Endothelial cell of umbilical vein (primary cell): ENCODE results near the gene RAC2. TPM values are rescaled to one million over a fixed set of nuclear protein-coding genes. Genes with fewer than 3 reads are reported as not detected.
A peak's percentile ranks its signal among the peaks of the same experiment; 100 is the strongest.

Experiments
- BruUV-seq: library from RNA; stranded (reverse); fragments of 400-500 nt; replicated peaks from 2 replicates; lab custom pipeline; 2021; lab: Mats Ljungman, UMichigan
- CTCF ChIA-PET: fragments of 300-600, 350-600 bp; sonication (Branson Sonifier 250); formaldehyde crosslinking; loops from one replicate; lab custom pipeline; 2021; ENCODE audit warnings: antibody characterized with exemption, inconsistent platforms; lab: Charles Lee
- POLR2A ChIA-PET: fragments of 300-600, 350-600 bp; sonication (Branson Sonifier 250); formaldehyde crosslinking; loops from one replicate; lab custom pipeline; 2021; ENCODE audit warnings: antibody characterized with exemption, inconsistent platforms; lab: Charles Lee
- DNase-seq: peaks from one replicate; pipeline ENCODE4 v3.0.0-alpha.2; 2011; ENCODE audit warnings: low read depth, low spot score
- FAIRE-seq: peaks from 2 replicates; lab custom pipeline; 2011; peaks lifted over from hg19 to GRCh38; lab: Jason Lieb, UNC
- H2AFZ ChIP-seq: 2 replicates; pipeline ENCODE4 v1.6.0; 2012; ENCODE audit warnings: low read depth, low read length, control low read depth, inconsistent platforms
- H3K27ac ChIP-seq: 2 replicates; pipeline ENCODE4 v1.5.1; 2011; ENCODE audit warnings: low read depth, mild to moderate bottlenecking, control low read depth, low read length, moderate library complexity; ENCODE audit not compliant: insufficient read depth
- H3K27me3 ChIP-seq, 2 experiments: 2 replicates each; pipeline versions ENCODE4 v1.6.0 to v1.6.1; 2011; ENCODE audit warnings: low read length in 2 of 2, mixed read lengths in 1 of 2; ENCODE audit not compliant: control insufficient read depth in 2 of 2, insufficient read depth in 2 of 2
- H3K36me3 ChIP-seq, 2 experiments: 2 replicates in 1 of 2; 3 replicates in 1 of 2; pipeline ENCODE4 v1.5.1; 2011; ENCODE audit warnings: low read length in 2 of 2, mild to moderate bottlenecking in 1 of 2, moderate library complexity in 1 of 2; ENCODE audit not compliant: control insufficient read depth in 2 of 2, insufficient read depth in 2 of 2; ENCODE audit errors: extremely low read depth in 1 of 2
- H3K4me1 ChIP-seq: 3 replicates; pipeline ENCODE4 v1.5.1; 2011; ENCODE audit warnings: mild to moderate bottlenecking, low read length; ENCODE audit not compliant: control insufficient read depth, insufficient read depth; ENCODE audit errors: extremely low read depth
- H3K4me2 ChIP-seq: 2 replicates; pipeline ENCODE4 v1.6.1; 2011; ENCODE audit warnings: low read length, control low read depth, mixed read lengths; ENCODE audit not compliant: insufficient read depth
- H3K4me3 ChIP-seq, 3 experiments: fragments of 200-600 bp in 1 of 3; sonication (generic), shearing (Covaris generic) in 1 of 3; replicated peaks in 1 of 3; 2 replicates each; pipeline ENCODE4 v1.5.1; 2011 to 2016; ENCODE audit warnings: control low read depth in 3 of 3, low read length in 3 of 3, mild to moderate bottlenecking in 2 of 3, inconsistent platforms in 1 of 3, low read depth in 1 of 3, moderate library complexity in 1 of 3; ENCODE audit not compliant: insufficient read depth in 1 of 3
- H3K79me2 ChIP-seq: 2 replicates; pipeline ENCODE4 v1.6.0; 2012; ENCODE audit warnings: low read length, inconsistent platforms; ENCODE audit not compliant: control insufficient read depth, insufficient read depth
- H3K9ac ChIP-seq: replicated peaks from 2 replicates; pipeline ENCODE3; 2011; ENCODE audit warnings: low read length, control low read depth; ENCODE audit not compliant: insufficient read depth; ENCODE audit errors: extremely low read depth
- H3K9me1 ChIP-seq: replicated peaks from 3 replicates; pipeline ENCODE4 v1.6.0; 2011; ENCODE audit warnings: mild to moderate bottlenecking, low read length; ENCODE audit not compliant: control insufficient read depth, insufficient read depth; ENCODE audit errors: extremely low read depth
- H3K9me3 ChIP-seq: replicated peaks from 2 replicates; pipeline ENCODE4 v1.5.1; 2012; ENCODE audit warnings: low read length, inconsistent platforms; ENCODE audit not compliant: control insufficient read depth, insufficient read depth
- H4K20me1 ChIP-seq: replicated peaks from 2 replicates; pipeline ENCODE3; 2011; ENCODE audit warnings: mild to moderate bottlenecking, low read length; ENCODE audit not compliant: control insufficient read depth, insufficient read depth; ENCODE audit errors: extremely low read depth
- EZH2 ChIP-seq: IDR thresholded peaks from 2 replicates; pipeline ENCODE4 v1.6.1; 2012; ENCODE audit warnings: borderline replicate concordance, low read depth, mild to moderate bottlenecking, moderate library complexity, low read length, inconsistent platforms; ENCODE audit not compliant: severe bottlenecking
- MAX ChIP-seq: IDR thresholded peaks from 2 replicates; pipeline ENCODE4 v1.6.1; 2011; ENCODE audit not compliant: insufficient read depth, insufficient read length
- MYC ChIP-seq: IDR thresholded peaks from one replicate; pipeline ENCODE4 v1.6.1; 2011; ENCODE audit warnings: mild to moderate bottlenecking, low read depth, low read length
- POLR2AphosphoS5 ChIP-seq: IDR thresholded peaks from 2 replicates; pipeline ENCODE4 v1.6.1; 2012; ENCODE audit warnings: low read depth, mild to moderate bottlenecking, control low read depth, low read length, moderate library complexity; ENCODE audit not compliant: insufficient read depth
- dilution Hi-C: fragments of 300-500 bp; cut with MboI; formaldehyde crosslinking; loops from one replicate; pipeline ENCODE4 v1.15.0; 2019; ENCODE audit warnings: low sequenced_read_pairs; ENCODE audit not compliant: extremely low pct_ligation_motif_present
- intact Hi-C: fragments of 100-400 bp; cut with micrococcal nuclease; formaldehyde crosslinking; loops from one replicate; pipeline ENCODE4 v1.10.0; 2022
- polyA plus RNA-seq, 4 experiments: library from polyadenylated mRNA; depleted of rRNA in 3 of 4; stranded (reverse) in 3 of 4; unstranded in 1 of 4; fragments of >200 nt; gene quantifications; 2 replicates each; pipeline versions ENCODE4 v1.2.1 to v1.2.3, GENCODE V29; 2011 to 2012; ENCODE audit warnings: missing spikeins in 1 of 4
- total RNA-seq: library from RNA; stranded (reverse); gene quantifications from 2 replicates; pipeline ENCODE4 v1.2.3, GENCODE V29; 2021
- TF ChIP-seq, protein P1 (sequence below), 2 donors: IDR thresholded peaks; 1 replicate in 1 of 2; 2 replicates in 1 of 2; pipeline ENCODE4 v1.5.1; 2011; ENCODE audit warnings: low read length in 2 of 2, mild to moderate bottlenecking in 2 of 2, moderate library complexity in 2 of 2, control low read depth in 1 of 2, inconsistent platforms in 1 of 2, low read depth in 1 of 2; ENCODE audit not compliant: insufficient read depth in 1 of 2; ENCODE audit errors: extremely low read depth in 1 of 2

The RAC2 gene
- total and polyA plus RNA-seq, 2 donors (not counting 3 experiments of a cell fraction or from before 2014, with no cell fraction given), result 122 to 181 TPM

- Histone ChIP-seq H4K20me1 (no peaks in the 10 kb centered on the region), H3K27ac (peak overlapping the region; percentile 28), H3K9me1 (no peaks in the 10 kb centered on the region), H2AFZ (no peak overlapping the region), H3K79me2 (no peaks in the 10 kb centered on the region), H3K36me3 (no peaks in the 10 kb centered on the region), H3K4me3 (no peak overlapping the region), H3K4me1 (peaks cover 40% of the 10 kb centered on the region), H3K9me3 (no peaks in the 10 kb centered on the region), H3K4me2 (no peak overlapping the region), H3K27me3 (no peaks in the 10 kb centered on the region), H3K9ac (no peak overlapping the region)
- CTCF ChIA-PET, result interaction anchor here (1.1 kb wide), 1 partner anchor 12 kb away, joined by 3 read pairs; the partner anchor contains the start of gene RAC2
- dilution Hi-C loops, result no loop called here
- FAIRE-seq (no peak), DNase-seq (no peak)
- BruUV-seq, result no TSS peak
- TF ChIP-seq MYC, result no peak
- TF ChIP-seq EZH2, result no peak
- TF ChIP-seq, protein P1, sequence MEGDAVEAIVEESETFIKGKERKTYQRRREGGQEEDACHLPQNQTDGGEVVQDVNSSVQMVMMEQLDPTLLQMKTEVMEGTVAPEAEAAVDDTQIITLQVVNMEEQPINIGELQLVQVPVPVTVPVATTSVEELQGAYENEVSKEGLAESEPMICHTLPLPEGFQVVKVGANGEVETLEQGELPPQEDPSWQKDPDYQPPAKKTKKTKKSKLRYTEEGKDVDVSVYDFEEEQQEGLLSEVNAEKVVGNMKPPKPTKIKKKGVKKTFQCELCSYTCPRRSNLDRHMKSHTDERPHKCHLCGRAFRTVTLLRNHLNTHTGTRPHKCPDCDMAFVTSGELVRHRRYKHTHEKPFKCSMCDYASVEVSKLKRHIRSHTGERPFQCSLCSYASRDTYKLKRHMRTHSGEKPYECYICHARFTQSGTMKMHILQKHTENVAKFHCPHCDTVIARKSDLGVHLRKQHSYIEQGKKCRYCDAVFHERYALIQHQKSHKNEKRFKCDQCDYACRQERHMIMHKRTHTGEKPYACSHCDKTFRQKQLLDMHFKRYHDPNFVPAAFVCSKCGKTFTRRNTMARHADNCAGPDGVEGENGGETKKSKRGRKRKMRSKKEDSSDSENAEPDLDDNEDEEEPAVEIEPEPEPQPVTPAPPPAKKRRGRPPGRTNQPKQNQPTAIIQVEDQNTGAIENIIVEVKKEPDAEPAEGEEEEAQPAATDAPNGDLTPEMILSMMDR (IDR thresholded peaks at IDR 0.05; ENCODE audit: extremely low read depth in 1 of 2, insufficient read depth in 1 of 2, low read depth in 1 of 2, low read length in 2 of 2), result no peak
- TF ChIP-seq MAX, result no peak
- no peak for TF ChIP-seq POLR2AphosphoS5
- intact Hi-C loops, result no loop called here
- POLR2A ChIA-PET, result no interaction called here
Observed at GRCh38 chr22:37256075-37256726, 12.1 kb upstream of the RAC2 start.
